Activated naive CD4-positive, alpha-beta T cell treated with anti-CD3 and anti-CD28 coated beads, Interleukin-2, amount 50 U/mL, for 24 hours (primary cell): ENCODE measurements around the gene ATF7.
A peak's percentile ranks its signal among the peaks of the same experiment; 100 is the strongest.
"Not testable (repeated sequence)": the region's sequence is repeated elsewhere in the genome, so short reads cannot be mapped to it uniquely, and the experiment has no call there.

ENCODE experiments used
- H3K27ac Mint-ChIP-seq: one replicate; pipeline ENCODE4 v1.8.0; 2021; ENCODE audit warnings: mild to moderate bottlenecking, mixed read lengths
- H3K27me3 Mint-ChIP-seq: one replicate; pipeline ENCODE4 v1.8.0; 2021; ENCODE audit warnings: mixed read lengths
- H3K36me3 Mint-ChIP-seq: one replicate; pipeline ENCODE4 v1.8.0; 2021; ENCODE audit warnings: mixed read lengths
- H3K4me1 Mint-ChIP-seq: one replicate; pipeline ENCODE4 v1.8.0; 2021; ENCODE audit warnings: mixed read lengths
- H3K4me3 Mint-ChIP-seq: one replicate; pipeline ENCODE4 v1.8.0; 2021; ENCODE audit warnings: mild to moderate bottlenecking, mixed read lengths
- H3K9me3 Mint-ChIP-seq: one replicate; pipeline ENCODE4 v1.8.0; 2021; ENCODE audit warnings: mixed read lengths

Gene ATF7

GRCh38 chr12:53625946-53626701 is at the start of gene ATF7:
Gene ATF7, minus strand, starts transcription at chr12:53626382. Its CDS starts 25,382 bp downstream, at chr12:53601000.
- Mint-ChIP-seq H3K4me3 (peak within 1 kb of the TSS; percentile 100), H3K27ac (peak within 1 kb of the TSS; percentile 97), H3K9me3 (no peaks in the 10 kb centered on the region), H3K27me3 (no peaks in the 10 kb centered on the region), H3K4me1 (peaks cover 50% of the 10 kb centered on the region), H3K36me3 (peaks cover 4% of the 10 kb centered on the region)

- Mint-ChIP-seq H3K9me3 (no peaks in the 10 kb centered on the region), H3K4me1 (peaks cover 29% of the 10 kb centered on the region), H3K27me3 (peaks cover 9% of the 10 kb centered on the region), H3K4me3 (peak overlapping the region; percentile 92), H3K36me3 (peaks cover 10% of the 10 kb centered on the region), H3K27ac (peak overlapping the region; percentile 97)
Measured at GRCh38 chr12:53674977-53675700, 49.0 kb upstream of the ATF7 start.

- Mint-ChIP-seq H3K27ac (peak overlapping the region; percentile 51), H3K4me1 (peaks cover 25% of the 10 kb centered on the region), H3K9me3 (no peaks in the 10 kb centered on the region), H3K36me3 (peaks cover 13% of the 10 kb centered on the region), H3K4me3 (no peak overlapping the region), H3K27me3 (peaks cover under 1% of the 10 kb centered on the region)
Measured at GRCh38 chr12:53670971-53671370, 44.8 kb upstream of the ATF7 start.

- Mint-ChIP-seq H3K36me3 (peaks cover 13% of the 10 kb centered on the region), H3K4me3 (no peak overlapping the region), H3K27ac (peak overlapping the region; percentile 55), H3K9me3 (no peaks in the 10 kb centered on the region), H3K27me3 (no peaks in the 10 kb centered on the region), H3K4me1 (peaks cover 25% of the 10 kb centered on the region)
Measured at GRCh38 chr12:53670308-53670707, 44.1 kb upstream of the ATF7 start.

- Mint-ChIP-seq H3K27ac (peak overlapping the region; percentile 76), H3K4me1 (peaks cover 5% of the 10 kb centered on the region), H3K27me3 (no peaks in the 10 kb centered on the region), H3K36me3 (peaks cover 20% of the 10 kb centered on the region), H3K9me3 (no peaks in the 10 kb centered on the region), H3K4me3 (no peak overlapping the region)
Measured at GRCh38 chr12:53667080-53667479, 40.9 kb upstream of the ATF7 start.

GRCh38 chr12:53664936-53665335 is 38.8 kb upstream of the ATF7 start:
- peaks cover 15% of the 10 kb centered on the region for H3K36me3 Mint-ChIP-seq

GRCh38 chr12:53664191-53664590 is 38.0 kb upstream of the ATF7 start:
- no peak overlapping the region for H3K27ac Mint-ChIP-seq
- peaks cover 12% of the 10 kb centered on the region for H3K36me3 Mint-ChIP-seq
- no peaks in the 10 kb centered on the region for H3K9me3 Mint-ChIP-seq
- H3K4me1 Mint-ChIP-seq, result no peaks in the 10 kb centered on the region
- no peak overlapping the region for H3K4me3 Mint-ChIP-seq
- no peaks in the 10 kb centered on the region for H3K27me3 Mint-ChIP-seq

More at GRCh38 chr12:53664936-53665335, 38.8 kb upstream of the ATF7 start:
- H3K27ac Mint-ChIP-seq, result no peak overlapping the region
- no peaks in the 10 kb centered on the region for H3K4me1 Mint-ChIP-seq
- no peak overlapping the region for H3K4me3 Mint-ChIP-seq
- no peaks in the 10 kb centered on the region for H3K27me3 Mint-ChIP-seq
- no peaks in the 10 kb centered on the region for H3K9me3 Mint-ChIP-seq

- H3K4me1 Mint-ChIP-seq, result no peaks in the 10 kb centered on the region
- no peaks in the 10 kb centered on the region for H3K27me3 Mint-ChIP-seq
- H3K27ac Mint-ChIP-seq, result no peak overlapping the region
- no peak overlapping the region for H3K4me3 Mint-ChIP-seq
- peaks cover 10% of the 10 kb centered on the region for H3K36me3 Mint-ChIP-seq
- no peaks in the 10 kb centered on the region for H3K9me3 Mint-ChIP-seq
Measured at GRCh38 chr12:53660041-53660440, 33.9 kb upstream of the ATF7 start.

GRCh38 chr12:53659571-53659981 is 33.4 kb upstream of the ATF7 start:
- H3K27ac Mint-ChIP-seq, result peak overlapping the region; percentile 4
- H3K27me3 Mint-ChIP-seq, result no peaks in the 10 kb centered on the region
- H3K9me3 Mint-ChIP-seq, result no peaks in the 10 kb centered on the region
- peaks cover 9% of the 10 kb centered on the region for H3K36me3 Mint-ChIP-seq
- H3K4me1 Mint-ChIP-seq, result no peaks in the 10 kb centered on the region
- H3K4me3 Mint-ChIP-seq, result no peak overlapping the region

GRCh38 chr12:53659011-53659551 is 32.9 kb upstream of the ATF7 start:
- H3K4me3 Mint-ChIP-seq, result no peak overlapping the region
- no peaks in the 10 kb centered on the region for H3K4me1 Mint-ChIP-seq
- H3K27ac Mint-ChIP-seq, result peak overlapping the region; percentile 4
- no peaks in the 10 kb centered on the region for H3K9me3 Mint-ChIP-seq
- H3K36me3 Mint-ChIP-seq, result peaks cover 6% of the 10 kb centered on the region
- no peaks in the 10 kb centered on the region for H3K27me3 Mint-ChIP-seq

GRCh38 chr12:53657041-53657440 is 30.9 kb upstream of the ATF7 start:
- no peaks in the 10 kb centered on the region for H3K36me3 Mint-ChIP-seq
- H3K9me3 Mint-ChIP-seq, result no peaks in the 10 kb centered on the region
- no peaks in the 10 kb centered on the region for H3K27me3 Mint-ChIP-seq
- H3K4me3 Mint-ChIP-seq, result no peak overlapping the region
- no peak overlapping the region for H3K27ac Mint-ChIP-seq
- no peaks in the 10 kb centered on the region for H3K4me1 Mint-ChIP-seq

- Mint-ChIP-seq H3K4me3 (no peak overlapping the region), H3K27ac (no peak overlapping the region), H3K9me3 (no peaks in the 10 kb centered on the region), H3K4me1 (no peaks in the 10 kb centered on the region), H3K27me3 (no peaks in the 10 kb centered on the region), H3K36me3 (no peaks in the 10 kb centered on the region)
Measured at GRCh38 chr12:53653595-53653994, 27.4 kb upstream of the ATF7 start.

- Mint-ChIP-seq H3K4me1 (no peaks in the 10 kb centered on the region), H3K27ac (no peak overlapping the region), H3K36me3 (no peaks in the 10 kb centered on the region), H3K9me3 (no peaks in the 10 kb centered on the region), H3K4me3 (no peak overlapping the region), H3K27me3 (no peaks in the 10 kb centered on the region)
Measured at GRCh38 chr12:53652366-53652765, 26.2 kb upstream of the ATF7 start.

GRCh38 chr12:53651737-53652136 is 25.6 kb upstream of the ATF7 start:
- Mint-ChIP-seq H3K4me3 (no peak overlapping the region), H3K4me1 (no peaks in the 10 kb centered on the region), H3K9me3 (no peaks in the 10 kb centered on the region)

GRCh38 chr12:53646300-53646699 is 20.1 kb upstream of the ATF7 start:
- not testable (repeated sequence) for H3K4me3 Mint-ChIP-seq, H3K27ac Mint-ChIP-seq

More at GRCh38 chr12:53651737-53652136, 25.6 kb upstream of the ATF7 start:
- Mint-ChIP-seq H3K36me3 (no peaks in the 10 kb centered on the region), H3K27ac (no peak overlapping the region), H3K27me3 (no peaks in the 10 kb centered on the region)

GRCh38 chr12:53645165-53645564 is 19.0 kb upstream of the ATF7 start:
- Mint-ChIP-seq H3K9me3 (no peaks in the 10 kb centered on the region), H3K27me3 (no peaks in the 10 kb centered on the region), H3K4me3 (no peak overlapping the region), H3K4me1 (no peaks in the 10 kb centered on the region), H3K36me3 (peaks cover under 1% of the 10 kb centered on the region), H3K27ac (no peak overlapping the region)

More at GRCh38 chr12:53646300-53646699, 20.1 kb upstream of the ATF7 start:
- H3K9me3 Mint-ChIP-seq, H3K4me1 Mint-ChIP-seq, H3K36me3 Mint-ChIP-seq, H3K27me3 Mint-ChIP-seq: not testable (repeated sequence)
